ENCODE results near the gene CBX8. TPM values are rescaled to one million over a fixed set of nuclear protein-coding genes. Genes with fewer than 3 reads are reported as not detected.
A peak's percentile ranks its signal among the peaks of the same experiment; 100 is the strongest.

The CBX8 gene
- polyA plus RNA-seq, 2 of the 4 experiments (the other 2 are of a cell fraction), result 1.5 to 13.1 TPM

- POLR2A ChIA-PET, result interaction anchor here (1.2 to 1.5 kb wide), 3 partner anchors 21 to 50 kb away, joined by 3 to 7 read pairs (median 3); partner anchors contain the start of gene CBX4
- Histone ChIP-seq H3K4me1 (peaks cover 17% of the 10 kb centered on the region), H3K27ac (peak overlapping the region in 1 of 2 experiments; percentile 73; a peak in 4 of 6 replicates), H3K9me3 (no peaks in the 10 kb centered on the region), H3K4me2 (peak overlapping the region; percentile 90), H3K4me3 (no peak overlapping the region)
- TF ChIP-seq PBX3 (IDR thresholded peaks at IDR 0.05) (no peak), RCOR1 (IDR thresholded peaks at IDR 0.05; ENCODE audit: low read depth, low read length) (no peak), ZFP36 (IDR thresholded peaks at IDR 0.05; ENCODE audit: borderline replicate concordance, partially characterized antibody) (no peak), ZC3H11A (IDR thresholded peaks at IDR 0.05) (no peak), BCL3 (IDR thresholded peaks at IDR 0.05) (no peak), HMGXB4 (CRISPR knock-in tag; IDR thresholded peaks at IDR 0.05; ENCODE audit: borderline replicate concordance) (no peak)
- WGBS (ENCODE audit: missing lambda C conversion rate), result 56% methylated on average over 40 of the region's 52 CpGs
- DNase-seq (ENCODE audit: low read depth in 1 of 2, low spot score in 1 of 2) (no peak), FAIRE-seq (no peak), ATAC-seq (peak in 1 of 2 experiments; percentile 1; a peak in 3 of 6 replicates)
- CTCF ChIA-PET, result interaction anchor here (0.6 to 39.8 kb wide), 50 partner anchors 9 to 354 kb away, joined by 3 to 1281 read pairs (median 6); partner anchors contain the start of gene CBX4
Observed at GRCh38 chr17:79788989-79789942, 7.6 kb downstream of the CBX8 start.

GRCh38 chr17:79788455-79788854, 8.4 kb downstream of the CBX8 start:
- Histone ChIP-seq H3K4me3 (no peak overlapping the region), H3K4me1 (peaks cover 14% of the 10 kb centered on the region), H3K4me2 (no peak overlapping the region), H3K9me3 (no peaks in the 10 kb centered on the region), H3K27ac (no peak overlapping the region)
- ATAC-seq (no peak), DNase-seq (ENCODE audit: low read depth in 1 of 2, low spot score in 1 of 2) (no peak), FAIRE-seq (no peak)
- 54% methylated on average over 5 of the region's 5 CpGs for WGBS (ENCODE audit: missing lambda C conversion rate)
- TF ChIP-seq PBX3 (IDR thresholded peaks at IDR 0.05), result no peak
- no peak for TF ChIP-seq RNF2 (IDR thresholded peaks at IDR 0.05; ENCODE audit: borderline replicate concordance, low read depth)
- no peak for TF ChIP-seq CEBPB (IDR thresholded peaks at IDR 0.05)
- TF ChIP-seq MYC (IDR thresholded peaks at IDR 0.05; ENCODE audit: borderline replicate concordance, low read length), result no peak
- TF ChIP-seq KDM5A (IDR thresholded peaks at IDR 0.05), result no peak
- TF ChIP-seq NPAS2 (CRISPR knock-in tag; IDR thresholded peaks at IDR 0.05; ENCODE audit: borderline replicate concordance), result no peak
- TF ChIP-seq HMGXB4 (CRISPR knock-in tag; IDR thresholded peaks at IDR 0.05; ENCODE audit: borderline replicate concordance), result no peak
- TF ChIP-seq RFX5 (IDR thresholded peaks at IDR 0.05), result no peak
- no peak for TF ChIP-seq PHF8 (IDR thresholded peaks at IDR 0.05; ENCODE audit: borderline replicate concordance, low read depth)
- TF ChIP-seq ELK1 (IDR thresholded peaks at IDR 0.05; ENCODE audit: low read depth, low read length), result no peak
- TF ChIP-seq NR3C1 (IDR thresholded peaks at IDR 0.05), result no peak
- no peak for TF ChIP-seq CTCF (IDR thresholded peaks at IDR 0.05)
- TF ChIP-seq EHMT2 (IDR thresholded peaks at IDR 0.05; ENCODE audit: low read depth), result no peak
- TF ChIP-seq ZC3H11A (IDR thresholded peaks at IDR 0.05), result no peak
- no peak for TF ChIP-seq HOXB13 (CRISPR knock-in tag; IDR thresholded peaks at IDR 0.05; ENCODE audit: low read depth)
- no peak for TF ChIP-seq RARB (CRISPR knock-in tag; IDR thresholded peaks at IDR 0.05)
- no peak for TF ChIP-seq ZNF302 (CRISPR knock-in tag; IDR thresholded peaks at IDR 0.05)
- no peak for TF ChIP-seq GATA3 (IDR thresholded peaks at IDR 0.05; ENCODE audit: borderline replicate concordance)
- POLR2A ChIA-PET, result no interaction called here
- CTCF ChIA-PET, result interaction anchor here (0.6 to 39.8 kb wide), 20 partner anchors 8 to 217 kb away, joined by 3 to 1281 read pairs (median 12); partner anchors contain the start of gene CBX4
